Fibroblast of mammary gland (primary cell): ENCODE data around the gene NAA60.
"Not testable (repeated sequence)": the region's sequence is repeated elsewhere in the genome, so short reads cannot be mapped to it uniquely, and the experiment has no call there.

Experiments
- DNase-seq: peaks from one replicate; pipeline ENCODE4 v3.0.0-alpha.2; 2010; ENCODE audit warnings: low read depth
- H3K4me3 ChIP-seq: 2 replicates; pipeline ENCODE4 v1.5.1; 2011; ENCODE audit warnings: low read depth, mild to moderate bottlenecking, low read length, moderate library complexity; ENCODE audit not compliant: control insufficient read depth
- CTCF ChIP-seq: conservative IDR thresholded peaks from 2 replicates; pipeline ENCODE4 v1.5.1; 2011; ENCODE audit warnings: low read depth, low read length, inconsistent platforms; ENCODE audit not compliant: control insufficient read depth, insufficient read depth

Gene NAA60

GRCh38 chr16:3525951-3526350 lies 82.5 kb downstream of the NAA60 start:
- no peak for DNase-seq
- no peak for TF ChIP-seq CTCF
- no peak overlapping the region for H3K4me3 ChIP-seq

GRCh38 chr16:3527216-3527829 lies 83.8 kb downstream of the NAA60 start:
- H3K4me3 ChIP-seq: not testable (repeated sequence)
- TF ChIP-seq CTCF: peak; percentile 61
- DNase-seq: peak; percentile 71

GRCh38 chr16:3528406-3528805 lies 84.9 kb downstream of the NAA60 start:
- no peak for TF ChIP-seq CTCF
- H3K4me3 ChIP-seq: no peak overlapping the region
- no peak for DNase-seq

- DNase-seq: no peak
- H3K4me3 ChIP-seq: no peak overlapping the region
- no peak for TF ChIP-seq CTCF
Observed at GRCh38 chr16:3529175-3529574, 85.7 kb downstream of the NAA60 start.

- TF ChIP-seq CTCF: no peak
- no peak overlapping the region for H3K4me3 ChIP-seq
- DNase-seq: no peak
Observed at GRCh38 chr16:3530371-3530914, 87.0 kb downstream of the NAA60 start.

- no peak for TF ChIP-seq CTCF
- H3K4me3 ChIP-seq: no peak overlapping the region
- no peak for DNase-seq
Observed at GRCh38 chr16:3532741-3533140, 89.3 kb downstream of the NAA60 start.
